HG02798 (cell line): Measurements from ENCODE around the gene RAB40C.

Experiments
- ATAC-seq: cut with Tn5 transposase; IDR thresholded peaks from one replicate; pipeline ENCODE4 v1.9.1; 2021; ENCODE audit warnings: mild to moderate bottlenecking; ENCODE audit not compliant: unreplicated experiment, poor library complexity

RAB40C gene

DNA sequence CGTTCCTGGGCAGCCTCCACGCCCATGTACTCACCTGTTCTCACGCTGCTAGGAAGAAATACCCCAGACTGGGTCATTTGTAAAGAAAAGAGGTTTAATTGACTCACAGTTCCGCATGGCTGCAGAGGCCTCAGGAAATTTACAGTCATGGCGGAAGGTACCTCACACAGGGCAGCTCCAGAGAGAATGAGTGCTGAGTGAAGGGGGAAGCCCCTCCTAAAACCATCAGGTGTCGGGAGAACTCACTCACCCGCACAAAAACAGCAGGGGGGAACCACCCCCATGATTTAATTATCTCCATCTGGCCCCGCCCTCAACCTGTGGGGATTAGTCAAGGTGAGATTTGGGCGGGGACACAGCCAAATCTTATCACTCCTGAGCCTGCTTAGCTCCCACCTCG lies 18.2 kb downstream of the RAB40C start:
- no peak for ATAC-seq

GRCh38 chr16:609316-609715 lies 19.4 kb downstream of the RAB40C start:
- ATAC-seq = no peak

- no peak for ATAC-seq
Measured at GRCh38 chr16:609984-610383, 20.1 kb downstream of the RAB40C start.

- no peak for ATAC-seq
Measured at GRCh38 chr16:610513-611381, 20.9 kb downstream of the RAB40C start.

DNA sequence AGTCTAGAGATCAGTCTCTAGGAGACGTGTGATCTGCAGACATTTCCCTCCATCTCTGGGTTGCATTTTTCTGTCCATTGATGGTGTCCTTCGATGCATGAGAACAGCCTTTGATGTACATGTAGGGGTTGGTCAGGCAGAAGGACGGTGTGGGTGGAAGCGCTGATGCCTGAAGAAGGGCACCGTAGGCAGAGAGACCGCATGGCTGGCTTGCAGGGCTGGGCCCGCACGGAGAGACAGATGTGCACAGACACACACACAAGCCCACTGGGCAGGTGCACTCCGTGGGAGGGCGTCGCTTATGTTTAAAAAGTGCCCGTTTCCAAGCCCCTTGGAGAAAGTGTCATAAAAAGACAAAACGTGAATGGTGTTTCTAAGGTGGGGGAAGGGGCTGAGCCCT lies 25.3 kb downstream of the RAB40C start:
- ATAC-seq = no peak

- no peak for ATAC-seq
Measured at GRCh38 chr16:616733-617586, 27.1 kb downstream of the RAB40C start.

DNA sequence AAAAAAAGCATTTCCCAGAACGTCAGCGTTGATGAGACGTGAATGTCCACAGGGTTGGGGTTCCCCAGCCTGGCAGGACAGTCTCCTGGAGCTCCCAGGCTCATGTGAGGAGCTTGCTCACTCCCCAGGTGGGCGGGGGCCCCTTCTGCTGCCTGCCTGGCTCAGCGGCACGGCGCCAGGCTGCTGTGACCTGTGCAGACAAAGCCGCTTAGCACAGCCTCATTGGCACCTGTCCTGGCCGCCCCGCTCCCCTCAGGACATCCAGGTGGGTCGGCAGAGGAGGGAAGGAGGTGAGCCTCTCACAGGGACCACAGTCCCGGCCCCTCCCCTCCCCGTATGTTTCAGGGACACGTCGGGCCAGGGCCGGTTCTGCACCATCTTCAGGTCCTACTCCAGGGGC lies 28.0 kb downstream of the RAB40C start:
- no peak for ATAC-seq

DNA sequence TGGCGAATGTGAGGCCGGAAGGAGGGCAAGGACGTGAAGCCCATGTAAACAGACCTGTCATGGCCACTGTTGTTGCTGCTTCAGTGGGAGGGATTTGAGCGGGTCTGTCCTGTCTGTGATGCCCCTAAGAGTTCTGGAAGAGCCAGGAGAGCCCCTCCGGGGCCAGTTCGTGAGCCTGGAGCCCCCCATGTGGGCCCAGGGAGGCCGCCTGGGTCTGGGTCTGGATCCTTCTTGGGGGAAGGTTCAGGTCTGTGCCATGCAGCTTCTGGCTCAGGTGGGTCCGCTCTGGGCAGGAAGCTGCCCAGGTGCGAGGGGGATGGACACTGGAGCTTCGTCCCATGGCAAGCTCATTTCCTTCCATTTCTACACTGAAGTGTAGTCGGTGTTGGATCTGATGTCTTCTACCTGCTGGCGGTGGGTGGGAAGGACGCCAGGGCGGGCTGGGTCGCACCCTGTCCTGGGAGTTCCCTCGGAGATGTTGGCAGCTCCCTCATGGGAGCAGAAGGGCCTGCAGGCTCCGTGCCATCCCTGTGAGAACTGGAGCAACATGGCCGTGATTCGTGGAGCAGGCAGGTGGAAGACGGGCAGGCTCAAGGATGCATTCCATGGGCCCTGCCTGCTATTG lies 29.7 kb downstream of the RAB40C start:
- no peak for ATAC-seq

DNA sequence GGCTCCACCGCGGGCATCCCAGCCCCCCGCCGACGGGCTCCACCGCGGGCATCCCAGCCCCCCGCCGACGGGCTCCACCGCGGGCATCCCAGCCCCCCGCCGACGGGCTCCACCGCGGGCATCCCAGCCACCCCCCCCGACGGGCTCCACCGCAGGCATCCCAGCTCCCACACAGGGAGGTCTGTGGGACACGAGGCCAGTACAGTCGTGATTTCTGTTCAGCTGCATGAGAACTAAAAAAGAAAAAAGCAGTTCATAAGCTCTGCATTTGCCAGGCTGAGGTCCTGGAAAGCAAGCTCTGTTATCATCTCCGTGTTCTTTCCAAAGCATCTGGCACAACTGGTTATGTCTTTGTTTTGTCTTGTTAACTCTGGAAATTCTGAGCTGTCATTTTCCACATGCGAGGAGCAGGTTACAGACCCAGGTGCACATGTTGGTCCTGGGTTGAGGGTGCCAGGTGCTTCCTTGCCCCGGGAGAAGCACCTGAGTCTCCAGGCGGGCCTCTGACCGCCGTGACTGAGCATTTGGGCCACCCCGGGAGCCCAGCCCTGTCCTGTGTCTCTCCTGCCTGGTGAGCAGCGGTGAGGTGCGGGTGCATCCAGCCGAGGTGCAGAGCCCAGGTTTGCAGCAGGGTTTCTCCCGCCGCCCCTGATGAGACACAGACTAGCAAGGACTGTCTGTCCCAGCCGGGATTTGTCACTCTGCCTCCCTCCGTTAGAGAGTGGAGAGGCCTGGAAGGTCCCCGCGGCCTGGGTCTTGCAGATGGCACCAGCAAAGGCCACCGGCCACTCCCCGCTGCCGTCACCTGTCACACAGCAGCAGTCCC lies 31.0 kb downstream of the RAB40C start:
- no peak for ATAC-seq

GRCh38 chr16:621526-622105 lies 31.8 kb downstream of the RAB40C start:
- no peak for ATAC-seq

GRCh38 chr16:622920-623280 lies 33.0 kb downstream of the RAB40C start:
- ATAC-seq = no peak

DNA sequence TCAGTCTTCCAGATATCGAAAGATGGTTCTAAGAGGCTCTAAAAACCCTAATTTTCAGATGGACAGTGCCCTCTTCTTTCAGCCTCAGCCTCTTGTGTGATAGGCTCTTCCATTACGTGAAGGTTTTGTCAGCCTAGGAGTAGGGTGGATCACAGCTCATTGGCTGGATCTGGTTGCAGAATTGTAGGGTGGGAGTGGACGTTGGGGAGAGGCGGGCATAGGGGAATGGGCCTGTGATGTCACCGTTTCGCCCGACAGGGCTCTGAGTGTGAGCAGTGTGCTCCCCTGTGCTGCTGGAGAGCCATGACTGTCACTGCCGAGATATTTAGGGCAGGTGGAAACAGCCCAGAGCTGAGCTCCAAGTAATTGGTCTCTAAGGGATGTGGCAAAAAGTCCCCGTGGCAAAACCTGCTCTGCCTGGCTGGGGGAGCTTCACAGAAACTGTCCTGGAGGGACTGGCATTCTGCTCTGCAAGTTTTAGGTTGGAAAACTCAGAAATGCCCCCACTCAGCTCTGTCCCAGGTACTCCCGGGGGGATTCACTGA lies 34.7 kb downstream of the RAB40C start:
- no peak for ATAC-seq

GRCh38 chr16:625117-625976 lies 35.5 kb downstream of the RAB40C start:
- ATAC-seq = no peak

GRCh38 chr16:625977-626765 lies 36.3 kb downstream of the RAB40C start:
- no peak for ATAC-seq

DNA sequence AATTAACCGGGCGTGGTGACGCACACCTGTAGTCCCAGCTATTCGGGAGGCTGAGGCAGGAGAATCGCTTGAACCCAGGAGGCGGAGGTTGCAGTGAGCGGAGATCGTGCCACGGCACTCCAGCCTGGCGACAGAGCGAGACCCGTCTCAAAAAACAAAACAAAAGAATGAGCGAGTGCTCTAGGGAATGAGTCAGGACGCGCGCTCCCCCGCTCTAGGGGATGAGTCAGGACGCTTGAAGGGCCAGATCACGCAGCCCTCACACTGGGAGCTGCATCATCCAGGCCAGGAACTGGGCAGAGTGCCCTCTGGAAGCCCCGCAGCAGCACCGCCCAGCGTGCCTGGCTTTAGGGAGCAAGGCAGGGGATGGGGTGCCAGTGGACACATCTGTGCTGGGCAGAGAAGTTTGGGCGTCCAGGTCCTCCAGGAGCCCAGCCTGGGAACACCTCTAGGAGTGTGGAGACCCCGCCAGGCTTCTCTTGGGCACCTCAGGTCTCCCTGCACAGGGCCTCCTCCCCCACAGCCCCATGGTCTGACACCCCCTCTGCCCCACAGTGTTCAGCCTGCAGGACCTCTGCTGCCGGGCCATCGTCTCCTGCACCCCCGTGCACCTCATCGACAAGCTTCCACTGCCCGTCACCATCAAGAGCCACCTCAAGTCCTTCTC lies 37.1 kb downstream of the RAB40C start:
- no peak for ATAC-seq

DNA sequence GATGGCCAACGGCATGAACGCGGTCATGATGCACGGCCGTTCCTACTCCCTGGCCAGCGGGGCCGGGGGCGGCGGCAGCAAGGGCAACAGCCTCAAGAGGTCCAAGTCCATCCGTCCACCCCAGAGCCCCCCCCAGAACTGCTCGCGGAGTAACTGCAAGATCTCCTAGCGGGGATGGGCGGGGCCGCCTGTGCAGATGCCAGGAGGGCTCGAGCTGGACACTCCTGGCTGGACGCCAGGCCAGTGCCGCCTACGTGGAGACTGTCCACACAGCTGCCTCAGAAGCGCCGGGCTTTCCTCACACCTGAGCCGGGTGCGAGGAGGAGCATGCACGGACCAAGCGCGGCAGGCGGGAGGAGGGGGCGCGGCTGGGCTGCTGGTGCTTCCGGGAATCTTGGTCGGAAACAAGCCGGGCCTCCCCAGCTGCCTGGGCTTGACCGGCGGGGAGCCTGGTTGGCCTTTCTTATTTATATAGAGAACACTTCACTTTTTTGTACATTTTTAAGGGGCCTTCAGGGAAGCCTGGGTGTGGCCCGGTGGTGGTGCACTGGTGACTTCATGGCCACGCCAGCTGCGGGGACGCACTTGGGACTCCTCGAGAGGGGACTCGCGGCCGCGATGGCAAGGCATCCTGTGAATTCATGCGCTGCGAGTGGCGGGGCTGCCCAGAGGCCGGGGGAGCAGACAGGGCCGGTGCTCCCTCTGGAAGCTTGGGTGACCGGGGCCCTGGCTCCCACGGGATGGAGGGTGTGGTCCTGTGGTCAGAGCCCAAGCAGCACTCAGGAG lies 37.8 kb downstream of the RAB40C start:
- no peak for ATAC-seq
